ENCODE measurements around the gene PREX1. TPM values are rescaled to one million over a fixed set of nuclear protein-coding genes. Genes with fewer than 3 reads are reported as not detected.

The PREX1 gene
- total RNA-seq, 2 experiments from 2014 or later: 82.8 to 86.5 TPM

DNA sequence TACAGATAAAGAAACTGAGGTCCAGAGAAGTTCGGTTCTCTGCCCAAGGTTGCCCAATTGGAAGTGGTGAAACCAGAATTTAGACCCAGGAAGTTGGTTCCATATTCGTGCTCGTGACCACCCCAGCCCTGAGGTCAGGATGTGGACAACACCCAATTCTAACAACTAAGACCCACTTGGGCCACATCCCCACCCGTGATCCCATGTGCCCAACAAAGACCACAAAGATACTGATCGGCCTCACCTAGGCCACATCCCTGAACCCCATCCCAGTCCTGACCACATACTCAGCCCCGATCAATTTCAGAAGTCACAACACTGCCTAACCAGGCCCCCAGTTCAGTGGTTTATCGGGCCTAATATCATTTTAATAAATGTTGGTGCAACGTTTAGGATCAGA is 138.4 kb downstream of the PREX1 start:
- ChIA-PET CTCF (no interaction called here), POLR2A (no interaction called here)

DNA sequence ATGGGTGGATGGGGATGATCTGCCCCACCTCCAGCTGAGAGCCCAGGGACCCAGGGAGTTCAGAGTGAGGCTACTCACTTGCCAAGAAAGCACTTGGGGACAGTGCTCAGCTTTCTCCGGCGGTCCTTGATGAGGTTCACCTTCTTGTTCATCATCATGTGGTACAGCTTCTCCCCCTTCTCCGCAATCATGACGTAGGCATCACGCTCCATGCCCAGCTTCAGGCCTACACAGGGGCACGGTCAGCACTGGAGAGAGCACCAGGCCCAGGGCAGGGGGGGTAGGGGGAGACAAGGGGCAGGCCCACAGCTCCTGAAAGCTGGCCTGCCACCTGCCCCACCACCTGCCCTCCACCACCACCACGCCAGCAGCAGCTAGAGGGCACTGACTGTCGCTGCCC is 139.2 kb downstream of the PREX1 start:
- ChIA-PET POLR2A (no interaction called here), CTCF (interaction anchor here (1.6 kb wide), 1 partner anchor 15 kb away, joined by 4 read pairs; no protein-coding TSS in a partner anchor)

DNA sequence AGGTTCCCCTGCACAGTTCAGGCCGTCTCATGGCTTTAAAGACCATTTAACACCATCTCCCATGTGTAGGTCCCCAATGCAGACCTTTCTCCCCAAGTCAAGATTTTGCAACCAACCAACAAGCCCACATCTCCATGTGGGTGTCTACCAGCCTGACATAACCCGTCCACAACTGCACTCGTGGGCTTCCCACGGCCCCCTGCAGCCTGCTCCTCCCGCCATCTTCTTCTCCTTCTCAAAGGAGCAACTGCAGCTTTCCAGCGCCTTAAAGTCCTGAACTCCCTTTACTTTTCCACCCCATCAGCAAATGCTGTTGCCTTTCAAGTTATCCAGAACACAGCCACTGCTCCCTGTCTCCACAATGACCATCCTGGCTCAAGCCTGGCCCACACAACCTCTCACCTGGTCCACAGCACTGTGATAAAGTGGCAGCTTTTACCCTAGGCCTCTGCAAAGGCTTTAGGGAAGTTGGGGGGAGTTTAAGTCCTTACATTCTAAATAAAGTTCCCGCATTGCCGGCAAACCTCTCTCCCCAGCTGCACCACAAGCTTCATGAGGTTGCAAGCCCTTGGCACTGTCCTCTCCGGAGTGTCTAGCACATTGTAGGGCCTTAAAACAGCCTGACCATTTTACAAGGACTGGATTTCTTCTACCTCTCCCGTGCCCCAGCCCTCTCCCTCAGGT is 140.5 kb downstream of the PREX1 start:
- POLR2A ChIA-PET: no interaction called here
- CTCF ChIA-PET: interaction anchor here (0.6 to 1.6 kb wide), 3 partner anchors 14 to 105 kb away, joined by 3 to 4 read pairs (median 3); no protein-coding TSS in a partner anchor

DNA sequence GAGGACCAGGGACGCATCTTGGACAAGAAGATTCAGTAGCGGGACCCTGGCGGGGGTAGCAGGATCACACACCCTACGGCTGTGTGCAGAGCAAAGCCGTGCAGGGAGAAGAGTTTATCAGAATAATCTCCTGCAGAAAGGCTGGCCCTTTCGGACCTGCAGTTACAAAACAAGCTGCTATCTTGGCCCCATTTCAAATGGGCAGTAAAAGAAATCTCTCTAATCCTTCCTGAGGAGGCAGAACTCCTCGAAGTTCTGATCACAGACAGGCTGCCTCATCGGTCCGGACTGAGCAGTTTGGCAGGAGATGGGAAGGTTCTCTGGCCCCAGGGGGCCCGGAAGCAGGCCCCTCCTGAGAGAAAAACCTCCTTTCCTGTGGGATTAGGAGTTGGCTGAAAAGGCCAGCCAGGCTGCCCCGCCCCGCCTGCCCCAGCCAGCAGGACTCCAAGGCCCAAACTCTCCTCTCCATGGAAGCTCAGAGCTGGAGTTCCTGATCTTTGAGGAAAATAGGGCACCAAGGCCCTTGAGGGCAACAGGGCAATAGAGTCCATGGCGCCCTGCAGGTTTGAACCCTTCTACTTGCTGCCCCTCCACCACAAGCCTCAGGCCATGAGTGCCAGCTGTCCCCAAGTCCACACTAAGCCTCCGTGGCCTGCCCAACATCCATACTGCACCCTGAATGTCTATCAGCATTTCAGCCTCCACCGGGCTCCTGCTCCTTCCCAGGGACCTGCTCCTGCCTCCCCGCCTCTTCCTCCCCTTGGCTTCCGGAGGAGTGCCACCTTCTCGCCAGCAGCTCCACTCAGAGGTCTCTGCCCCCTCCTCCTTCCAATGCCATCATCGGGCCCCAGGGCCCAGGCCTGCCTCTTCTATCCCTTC is 141.3 kb downstream of the PREX1 start:
- ChIA-PET POLR2A (no interaction called here), CTCF (interaction anchor here (1.3 kb wide), 1 partner anchor 29 kb away, joined by 3 read pairs; no protein-coding TSS in a partner anchor)

DNA sequence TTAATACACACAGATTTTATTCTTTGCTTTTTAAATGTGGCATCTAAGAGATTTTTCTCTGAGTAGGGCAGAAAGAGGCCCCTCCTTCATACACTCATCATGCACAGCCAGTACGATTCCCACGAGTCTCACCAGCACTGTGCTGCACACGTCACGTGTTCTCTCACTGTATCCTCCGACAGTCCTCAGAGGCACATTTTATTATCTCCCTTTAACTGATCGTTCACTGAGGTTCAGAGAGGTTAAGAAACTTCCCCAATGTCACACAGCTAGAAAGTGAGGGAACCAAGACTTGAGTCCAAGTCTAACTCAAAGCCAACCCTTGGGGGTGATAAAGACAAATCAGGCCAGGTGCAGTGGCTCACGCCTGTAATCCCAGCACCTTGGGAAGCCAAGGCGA is 142.5 kb downstream of the PREX1 start:
- POLR2A ChIA-PET: no interaction called here
- CTCF ChIA-PET: interaction anchor here (1.3 kb wide), 1 partner anchor 28 kb away, joined by 3 read pairs; no protein-coding TSS in a partner anchor

DNA sequence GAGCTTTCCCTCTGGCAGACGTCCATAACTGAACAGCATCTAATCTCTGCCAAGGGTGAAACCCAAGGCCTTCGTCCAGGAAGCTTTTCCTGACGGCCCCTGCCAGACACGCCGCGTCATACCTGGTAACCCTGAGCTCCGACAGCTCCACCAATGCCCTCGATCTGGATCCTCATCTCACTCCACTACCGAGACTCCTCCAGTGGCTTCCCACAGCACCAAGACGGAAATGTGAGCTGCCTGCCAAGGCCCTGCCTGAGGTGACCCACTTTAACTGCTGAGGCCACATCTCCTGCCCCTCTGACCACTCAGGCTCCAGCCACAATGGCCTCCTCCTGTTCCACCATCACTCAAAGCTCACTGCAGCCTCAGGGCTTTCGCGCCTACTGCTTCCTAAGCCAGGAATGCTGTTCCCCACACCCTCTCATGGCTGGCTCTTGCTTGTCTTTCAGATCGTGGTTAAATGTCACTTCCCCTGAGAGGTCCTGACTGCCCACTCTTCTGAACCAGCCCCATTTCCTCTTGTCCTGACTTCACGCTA is 143.2 kb downstream of the PREX1 start:
- ChIA-PET POLR2A (no interaction called here), CTCF (interaction anchor here (0.7 kb wide), 1 partner anchor 27 kb away, joined by 3 read pairs; no protein-coding TSS in a partner anchor)

DNA sequence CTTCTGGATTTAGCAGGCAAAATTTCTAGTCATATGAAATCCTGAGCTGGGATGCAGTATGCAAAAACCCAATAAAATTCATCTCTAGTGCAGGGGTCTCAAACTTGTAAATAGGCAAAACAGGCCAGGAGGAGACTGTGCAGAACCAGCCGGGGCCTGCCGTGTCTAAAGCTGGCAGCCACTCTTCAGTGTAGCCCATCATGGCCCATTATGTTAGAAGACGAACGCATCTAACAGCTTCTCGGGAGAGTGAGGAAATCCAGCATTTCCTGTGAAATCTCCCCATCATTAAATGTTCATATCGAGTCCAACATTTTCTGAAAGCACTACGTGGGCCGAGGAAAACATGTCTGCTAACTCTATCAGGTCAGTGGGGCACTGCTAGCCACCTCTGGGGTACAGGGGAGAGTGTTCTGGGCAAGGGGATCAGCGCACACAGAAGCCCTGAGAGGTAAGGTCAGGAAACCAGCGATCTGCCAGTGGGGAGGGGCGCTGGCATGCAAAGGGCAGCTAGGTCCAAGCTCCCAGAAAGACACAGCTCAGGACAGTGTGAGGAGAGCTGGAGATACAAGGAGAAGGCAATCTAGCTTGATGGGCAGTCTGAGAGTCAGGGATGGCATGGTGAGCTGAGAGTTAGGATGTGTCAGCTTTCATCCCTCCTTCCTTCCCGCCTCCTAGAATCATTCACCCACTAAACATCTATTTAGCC is 144.2 kb downstream of the PREX1 start:
- ChIA-PET CTCF (interaction anchor here (1.5 to 1.6 kb wide), 2 partner anchors 26 to 221 kb away, joined by 4 to 7 read pairs; no protein-coding TSS in a partner anchor), POLR2A (no interaction called here)

DNA sequence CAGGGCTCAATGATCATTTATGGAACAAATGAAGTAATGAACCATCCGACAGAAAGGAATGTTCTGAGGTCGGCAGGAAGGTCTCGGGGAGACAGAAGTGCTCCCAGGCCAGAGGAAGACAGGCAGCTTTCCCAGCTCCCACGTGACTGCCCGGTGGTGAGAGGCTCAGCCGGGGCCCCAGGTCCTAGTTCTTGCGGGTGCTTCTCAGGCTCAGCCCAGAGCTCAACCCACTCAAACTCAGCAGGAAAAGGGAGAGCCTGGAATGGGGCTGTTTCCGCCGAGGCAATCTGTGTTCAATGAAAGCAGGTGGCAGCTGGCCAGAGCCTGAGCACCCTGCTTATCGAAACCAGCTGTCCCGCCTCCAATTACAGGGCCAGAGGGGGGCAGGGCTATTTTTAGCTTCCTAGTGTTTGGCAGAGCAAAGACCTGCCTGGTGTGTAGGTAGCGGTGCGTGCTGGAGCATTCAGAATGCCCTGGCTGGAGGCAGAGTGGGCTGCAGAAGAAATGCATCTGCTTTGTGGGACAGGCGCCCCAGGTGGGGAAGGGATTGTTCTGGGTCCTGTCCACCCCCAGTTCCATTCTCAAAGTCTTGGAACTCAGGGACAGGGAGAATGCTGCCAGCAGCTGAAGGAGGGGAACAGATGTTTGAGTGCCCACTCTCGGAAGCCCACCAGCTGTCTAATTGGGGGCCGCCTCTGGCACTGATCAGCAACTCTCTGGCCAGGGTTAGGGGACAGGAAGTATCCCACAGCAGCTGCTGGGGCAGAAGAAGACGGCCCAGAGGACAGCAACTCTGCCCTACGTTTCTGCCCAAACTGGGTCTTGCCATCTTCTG is 145.1 kb downstream of the PREX1 start:
- ChIA-PET CTCF (interaction anchor here (1.5 to 1.6 kb wide), 2 partner anchors 26 to 222 kb away, joined by 4 to 7 read pairs; no protein-coding TSS in a partner anchor), POLR2A (no interaction called here)

- POLR2A ChIA-PET: no interaction called here
- CTCF ChIA-PET: no interaction called here
These were observed 145.8 kb downstream of the PREX1 start for GRCh38 chr20:48681873-48682426.

- ChIA-PET CTCF (no interaction called here), POLR2A (no interaction called here)
These were observed 146.5 kb downstream of the PREX1 start for GRCh38 chr20:48681201-48681872.

- CTCF ChIA-PET: no interaction called here
- POLR2A ChIA-PET: no interaction called here
These were observed 147.1 kb downstream of the PREX1 start for GRCh38 chr20:48680650-48681049.

DNA sequence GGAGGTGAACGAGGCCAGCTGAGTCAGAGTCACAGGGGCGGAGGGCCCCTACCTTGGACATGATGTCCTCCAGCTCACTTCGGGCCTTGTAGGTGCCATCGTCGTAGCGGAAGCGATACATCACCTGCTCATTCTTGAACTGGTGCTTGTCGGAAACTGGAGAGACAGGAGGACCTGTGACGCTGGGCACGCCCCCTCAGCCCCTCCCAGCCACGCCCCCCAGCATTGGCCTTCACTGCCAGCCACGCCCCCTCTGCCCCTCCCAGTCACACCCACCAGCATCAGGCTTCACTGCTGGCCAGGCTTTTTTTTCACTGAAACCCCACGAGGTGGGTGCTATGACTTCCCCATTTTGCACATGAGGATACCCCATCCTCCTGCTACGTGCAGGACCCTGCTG is 148.2 kb downstream of the PREX1 start:
- ChIA-PET CTCF (interaction anchor here (0.7 kb wide), 1 partner anchor 226 kb away, joined by 3 read pairs; no protein-coding TSS in a partner anchor), POLR2A (no interaction called here)

DNA sequence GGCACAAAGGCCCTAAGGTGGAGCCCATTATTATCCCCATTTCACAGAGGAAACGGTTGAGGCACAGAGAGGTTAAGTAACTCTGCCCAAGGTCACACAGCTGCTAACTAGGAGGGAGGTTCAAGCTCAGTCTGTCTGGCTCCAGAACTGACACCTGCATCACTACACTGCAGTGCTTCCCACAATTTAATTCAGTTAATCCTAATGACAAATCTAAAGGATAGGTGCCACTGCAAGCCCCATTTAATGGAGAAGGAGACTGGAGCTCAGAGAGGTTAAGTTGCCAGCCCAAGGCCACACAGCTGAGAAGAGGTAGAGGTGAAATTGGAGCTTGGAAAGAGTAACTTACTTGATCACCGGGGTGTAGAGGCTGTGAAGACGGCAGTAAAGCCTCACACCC is 148.8 kb downstream of the PREX1 start:
- CTCF ChIA-PET: interaction anchor here (0.7 kb wide), 1 partner anchor 227 kb away, joined by 3 read pairs; no protein-coding TSS in a partner anchor
- POLR2A ChIA-PET: no interaction called here

DNA sequence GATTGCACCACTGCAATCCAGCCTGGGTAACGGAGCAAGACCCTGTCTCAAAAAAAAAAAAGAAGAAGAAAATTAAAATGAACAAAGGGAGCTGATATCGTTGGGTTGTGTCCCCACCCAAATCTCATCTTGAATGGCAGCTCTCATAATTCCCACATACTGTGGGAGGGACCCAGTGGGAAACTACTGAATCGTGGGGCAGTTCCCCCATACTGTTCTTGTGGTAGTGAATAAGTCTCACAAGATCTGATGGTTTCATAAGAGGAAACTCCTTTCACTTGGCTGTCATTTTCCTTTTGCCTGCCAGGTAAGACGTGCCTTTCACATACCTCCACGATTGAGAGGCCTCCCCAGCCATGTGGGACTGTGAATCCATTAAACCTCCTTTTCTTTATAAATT is 149.4 kb downstream of the PREX1 start:
- ChIA-PET POLR2A (no interaction called here), CTCF (no interaction called here)

DNA sequence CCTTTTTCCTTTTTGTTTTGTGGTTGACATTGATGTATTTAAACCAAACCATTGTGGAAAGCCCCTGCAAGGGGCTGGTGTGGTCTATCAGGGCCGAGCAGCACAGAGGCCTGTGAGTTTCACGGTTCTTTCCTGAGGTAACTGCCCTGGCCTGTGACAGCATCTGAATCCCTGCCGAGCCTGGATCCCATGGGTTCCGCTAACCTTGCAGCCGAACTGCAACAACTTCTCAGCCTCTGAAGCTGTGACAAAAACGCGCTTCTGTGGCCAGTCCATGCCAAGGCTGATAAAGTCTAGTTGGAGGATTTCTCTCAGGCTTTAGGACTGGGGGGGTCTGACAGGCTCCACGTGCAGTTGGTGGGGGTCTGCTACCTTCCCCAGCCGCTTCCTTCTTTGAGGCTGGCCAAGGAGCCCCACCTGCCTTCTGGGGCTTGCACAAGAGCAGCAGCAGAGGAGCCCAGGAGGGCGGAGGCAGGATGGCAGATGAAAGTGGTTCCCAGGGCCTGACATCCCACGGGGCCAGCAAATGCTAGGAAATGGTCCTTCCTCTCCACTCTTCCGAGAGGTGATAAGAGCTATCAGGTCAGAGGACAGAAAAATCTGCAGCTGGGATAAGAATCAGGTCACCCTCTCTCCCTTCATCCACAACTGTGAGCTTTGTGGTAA is 150.9 kb downstream of the PREX1 start:
- ChIA-PET POLR2A (no interaction called here), CTCF (interaction anchor here (1.2 kb wide), 1 partner anchor 19 kb away, joined by 4 read pairs; no protein-coding TSS in a partner anchor)

DNA sequence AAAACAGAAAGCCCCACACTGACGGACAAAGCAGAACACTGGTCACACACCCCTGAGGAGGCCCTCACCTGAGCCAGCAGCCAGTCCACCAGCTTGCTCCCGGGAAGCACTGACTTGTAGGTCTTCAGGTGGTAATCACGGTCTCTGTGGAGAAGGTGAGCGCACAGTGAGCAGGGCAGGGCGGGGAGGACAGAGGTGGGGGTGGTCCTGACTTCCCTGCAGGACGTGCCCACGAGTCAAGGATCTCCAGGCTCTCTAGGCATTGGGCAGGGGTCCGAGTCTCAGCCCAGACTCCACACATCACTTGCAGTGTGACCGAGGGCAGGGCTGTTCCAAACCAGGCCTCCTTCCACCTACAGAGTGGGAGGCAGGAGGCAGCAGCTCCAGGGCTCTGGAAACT is 151.7 kb downstream of the PREX1 start:
- ChIA-PET CTCF (interaction anchor here (1.0 kb wide), 1 partner anchor 18 kb away, joined by 3 read pairs; no protein-coding TSS in a partner anchor), POLR2A (interaction anchor here (0.6 kb wide), 1 partner anchor 235 kb away, joined by 3 read pairs; no protein-coding TSS in a partner anchor)

DNA sequence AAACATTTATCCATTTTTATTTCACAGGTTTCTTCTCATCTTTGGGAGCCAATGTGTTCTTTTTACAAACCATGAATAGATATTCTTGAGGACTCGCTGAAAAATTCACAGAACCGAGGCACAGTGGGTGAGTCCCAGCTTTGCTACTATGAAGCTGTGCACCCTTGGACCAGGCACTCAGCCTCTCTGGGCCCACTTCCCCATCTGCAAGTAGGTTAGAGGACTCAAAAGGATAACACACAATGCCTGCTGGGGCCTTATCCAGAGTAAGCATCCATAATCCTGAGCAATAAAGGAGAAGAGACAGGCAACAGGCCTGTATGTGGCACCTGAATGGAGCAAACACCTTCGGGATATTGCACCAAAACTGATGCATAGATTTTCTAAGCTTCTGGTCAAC is 153.3 kb downstream of the PREX1 start:
- CTCF ChIA-PET: interaction anchor here (1.5 kb wide), 1 partner anchor 17 kb away, joined by 3 read pairs; no protein-coding TSS in a partner anchor

More for the DNA sequence above, 153.3 kb downstream of the PREX1 start:
- POLR2A ChIA-PET: no interaction called here
